Measurements from ENCODE around the gene INKA2. TPM values are rescaled to one million over a fixed set of nuclear protein-coding genes. Genes with fewer than 3 reads are reported as not detected.

Gene INKA2
- polyA plus RNA-seq, 1 of the 3 experiments (the other 2 are of a cell fraction): 1.1 TPM

DNA sequence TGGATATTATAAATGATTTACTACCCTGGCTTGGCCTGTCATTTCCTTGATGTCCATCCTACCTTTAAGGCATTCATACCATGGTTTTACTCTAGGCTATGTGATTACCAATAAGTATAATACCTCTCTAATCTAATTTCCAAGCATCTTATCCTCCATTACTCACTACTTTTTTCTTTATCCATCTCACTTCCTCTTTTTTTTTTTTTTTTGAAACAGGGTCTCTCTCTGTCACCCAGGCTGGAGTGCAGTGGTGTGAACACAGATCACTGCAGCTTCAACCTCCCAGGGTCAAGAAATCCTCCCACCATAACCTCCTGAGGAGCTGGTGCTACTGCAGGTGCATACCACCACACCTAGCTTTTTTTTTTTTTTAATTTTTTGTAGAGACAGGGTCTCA, 39.9 kb downstream of the INKA2 start (continued):
- TF ChIP-seq ELF1 (IDR thresholded peaks at IDR 0.05) (no peak), JUND (IDR thresholded peaks at IDR 0.05) (no peak)

DNA sequence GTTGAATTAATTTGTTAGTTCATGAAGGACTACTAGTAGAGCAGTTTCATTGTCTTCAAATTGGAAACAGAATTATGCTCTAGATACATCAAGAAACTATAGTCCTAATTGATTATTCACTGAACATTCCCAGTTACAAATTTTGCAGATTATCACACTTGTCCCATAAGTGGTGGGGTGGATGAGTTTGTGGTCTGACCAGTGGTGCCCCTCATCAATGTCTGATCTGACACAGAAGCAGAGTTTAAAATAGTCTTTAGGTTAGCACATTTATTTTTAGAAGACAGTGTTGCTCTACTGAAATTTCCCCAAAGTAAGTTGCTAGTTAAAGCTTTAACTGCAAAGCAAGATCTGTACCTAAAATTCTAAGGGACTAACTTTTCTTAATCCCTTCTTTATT, 42.9 kb downstream of the INKA2 start:
- TF ChIP-seq CHD2 (IDR thresholded peaks at IDR 0.05; ENCODE audit: low read length, partially characterized antibody) (no peak), TCF12 (IDR thresholded peaks at IDR 0.05) (no peak), NRF1 (IDR thresholded peaks at IDR 0.05; ENCODE audit: low read depth, low read length) (no peak), RAD21 (IDR thresholded peaks at IDR 0.05; ENCODE audit: low read length) (no peak), ELF1 (IDR thresholded peaks at IDR 0.05) (no peak), MEF2A (IDR thresholded peaks at IDR 0.05; ENCODE audit: borderline replicate concordance, low read depth) (no peak)
- TF ChIP-seq, protein P1, sequence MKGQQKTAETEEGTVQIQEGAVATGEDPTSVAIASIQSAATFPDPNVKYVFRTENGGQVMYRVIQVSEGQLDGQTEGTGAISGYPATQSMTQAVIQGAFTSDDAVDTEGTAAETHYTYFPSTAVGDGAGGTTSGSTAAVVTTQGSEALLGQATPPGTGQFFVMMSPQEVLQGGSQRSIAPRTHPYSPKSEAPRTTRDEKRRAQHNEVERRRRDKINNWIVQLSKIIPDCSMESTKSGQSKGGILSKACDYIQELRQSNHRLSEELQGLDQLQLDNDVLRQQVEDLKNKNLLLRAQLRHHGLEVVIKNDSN (IDR thresholded peaks at IDR 0.05; ENCODE audit: borderline replicate concordance, low read depth): no peak
- TF ChIP-seq, protein P2, sequence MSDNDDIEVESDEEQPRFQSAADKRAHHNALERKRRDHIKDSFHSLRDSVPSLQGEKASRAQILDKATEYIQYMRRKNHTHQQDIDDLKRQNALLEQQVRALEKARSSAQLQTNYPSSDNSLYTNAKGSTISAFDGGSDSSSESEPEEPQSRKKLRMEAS (IDR thresholded peaks at IDR 0.05; ENCODE audit: low read depth): no peak
- TF ChIP-seq, protein P3, sequence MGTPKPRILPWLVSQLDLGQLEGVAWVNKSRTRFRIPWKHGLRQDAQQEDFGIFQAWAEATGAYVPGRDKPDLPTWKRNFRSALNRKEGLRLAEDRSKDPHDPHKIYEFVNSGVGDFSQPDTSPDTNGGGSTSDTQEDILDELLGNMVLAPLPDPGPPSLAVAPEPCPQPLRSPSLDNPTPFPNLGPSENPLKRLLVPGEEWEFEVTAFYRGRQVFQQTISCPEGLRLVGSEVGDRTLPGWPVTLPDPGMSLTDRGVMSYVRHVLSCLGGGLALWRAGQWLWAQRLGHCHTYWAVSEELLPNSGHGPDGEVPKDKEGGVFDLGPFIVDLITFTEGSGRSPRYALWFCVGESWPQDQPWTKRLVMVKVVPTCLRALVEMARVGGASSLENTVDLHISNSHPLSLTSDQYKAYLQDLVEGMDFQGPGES (IDR thresholded peaks at IDR 0.05; ENCODE audit: low read depth, low read length): no peak
- TF ChIP-seq, protein P4, sequence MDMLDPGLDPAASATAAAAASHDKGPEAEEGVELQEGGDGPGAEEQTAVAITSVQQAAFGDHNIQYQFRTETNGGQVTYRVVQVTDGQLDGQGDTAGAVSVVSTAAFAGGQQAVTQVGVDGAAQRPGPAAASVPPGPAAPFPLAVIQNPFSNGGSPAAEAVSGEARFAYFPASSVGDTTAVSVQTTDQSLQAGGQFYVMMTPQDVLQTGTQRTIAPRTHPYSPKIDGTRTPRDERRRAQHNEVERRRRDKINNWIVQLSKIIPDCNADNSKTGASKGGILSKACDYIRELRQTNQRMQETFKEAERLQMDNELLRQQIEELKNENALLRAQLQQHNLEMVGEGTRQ (IDR thresholded peaks at IDR 0.05; ENCODE audit: borderline replicate concordance, low read depth, low read length): no peak
- Histone ChIP-seq H3K9me2 (no peaks in the 10 kb centered on the region), H3K4me3 (ENCODE audit: low read depth in 2 of 2, low read length in 1 of 2) (no peak overlapping the region), H4K20me1 (ENCODE audit: insufficient read depth) (no peaks in the 10 kb centered on the region), H3K4me1 (ENCODE audit: control insufficient read depth in 1 of 2, insufficient read depth in 2 of 2, low read depth in 1 of 2, low read length in 1 of 2) (no peaks in the 10 kb centered on the region), H3K79me2 (ENCODE audit: insufficient read depth) (peaks cover 9% of the 10 kb centered on the region; the same call in 1 of the 2 replicates), H3K9ac (no peak overlapping the region), H3K27ac (ENCODE audit: low read depth in 2 of 2, low read length in 1 of 2) (no peak overlapping the region), H3F3A (replicated peaks; ENCODE audit: insufficient read depth) (peaks cover 5% of the 10 kb centered on the region), H3K36me3 (replicated peaks in 1 of 2; ENCODE audit: control insufficient read depth in 1 of 2, insufficient read depth in 2 of 2, low read length in 1 of 2) (peaks cover 49 to 64% of the 10 kb centered on the region in 2 experiments), H3K9me3 (no peaks in the 10 kb centered on the region), H3K4me2 (no peak overlapping the region), H2AFZ (ENCODE audit: low read depth) (no peak overlapping the region), H3K27me3 (ENCODE audit: insufficient read depth) (no peaks in the 10 kb centered on the region)
- CTCF ChIA-PET: no interaction called here
- DNase-seq: no peak
- POLR2A ChIA-PET: no interaction called here

DNA sequence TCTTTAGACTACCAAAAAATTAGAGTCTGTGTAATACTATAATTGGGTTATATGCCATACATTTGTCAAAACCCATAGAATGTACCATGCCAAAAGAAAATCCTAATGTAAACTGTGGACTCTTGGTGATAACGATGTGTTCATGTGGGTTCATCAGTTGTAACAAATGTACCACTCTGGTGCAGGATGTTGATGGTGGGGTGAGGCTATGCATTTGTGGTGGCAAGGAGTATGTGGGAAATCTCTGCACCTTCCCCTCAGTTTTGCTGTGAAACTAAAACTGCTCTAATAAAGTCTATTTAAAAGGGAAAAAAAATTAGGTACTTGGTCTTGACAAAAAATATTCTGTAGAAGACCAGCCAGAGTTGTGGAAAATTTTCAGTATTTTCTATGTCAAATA, 43.4 kb downstream of the INKA2 start:
- POLR2A ChIA-PET: no interaction called here
- Histone ChIP-seq H3K9me2 (no peaks in the 10 kb centered on the region), H3K79me2 (ENCODE audit: insufficient read depth) (peaks cover 14% of the 10 kb centered on the region; the same call in 1 of the 2 replicates), H3K4me3 (ENCODE audit: low read depth in 2 of 2, low read length in 1 of 2) (no peak overlapping the region), H3K9me3 (no peaks in the 10 kb centered on the region), H3K9ac (no peak overlapping the region), H3K36me3 (replicated peaks in 1 of 2; ENCODE audit: control insufficient read depth in 1 of 2, insufficient read depth in 2 of 2, low read length in 1 of 2) (peaks cover 45 to 60% of the 10 kb centered on the region in 2 experiments), H2AFZ (ENCODE audit: low read depth) (no peak overlapping the region), H3K27ac (ENCODE audit: low read depth in 2 of 2, low read length in 1 of 2) (no peak overlapping the region), H4K20me1 (ENCODE audit: insufficient read depth) (no peaks in the 10 kb centered on the region), H3K4me2 (no peak overlapping the region), H3K4me1 (ENCODE audit: control insufficient read depth in 1 of 2, insufficient read depth in 2 of 2, low read depth in 1 of 2, low read length in 1 of 2) (peaks cover 0 to under 1% of the 10 kb centered on the region in 2 experiments; a peak in 2 of 4 replicates), H3F3A (replicated peaks; ENCODE audit: insufficient read depth) (peaks cover 5% of the 10 kb centered on the region), H3K27me3 (ENCODE audit: insufficient read depth) (no peaks in the 10 kb centered on the region)
- TF ChIP-seq, protein P5, sequence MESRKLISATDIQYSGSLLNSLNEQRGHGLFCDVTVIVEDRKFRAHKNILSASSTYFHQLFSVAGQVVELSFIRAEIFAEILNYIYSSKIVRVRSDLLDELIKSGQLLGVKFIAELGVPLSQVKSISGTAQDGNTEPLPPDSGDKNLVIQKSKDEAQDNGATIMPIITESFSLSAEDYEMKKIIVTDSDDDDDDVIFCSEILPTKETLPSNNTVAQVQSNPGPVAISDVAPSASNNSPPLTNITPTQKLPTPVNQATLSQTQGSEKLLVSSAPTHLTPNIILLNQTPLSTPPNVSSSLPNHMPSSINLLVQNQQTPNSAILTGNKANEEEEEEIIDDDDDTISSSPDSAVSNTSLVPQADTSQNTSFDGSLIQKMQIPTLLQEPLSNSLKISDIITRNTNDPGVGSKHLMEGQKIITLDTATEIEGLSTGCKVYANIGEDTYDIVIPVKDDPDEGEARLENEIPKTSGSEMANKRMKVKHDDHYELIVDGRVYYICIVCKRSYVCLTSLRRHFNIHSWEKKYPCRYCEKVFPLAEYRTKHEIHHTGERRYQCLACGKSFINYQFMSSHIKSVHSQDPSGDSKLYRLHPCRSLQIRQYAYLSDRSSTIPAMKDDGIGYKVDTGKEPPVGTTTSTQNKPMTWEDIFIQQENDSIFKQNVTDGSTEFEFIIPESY (IDR thresholded peaks at IDR 0.05; ENCODE audit: borderline replicate concordance, low read depth): no peak
- TF ChIP-seq EZH2phosphoT487 (IDR thresholded peaks at IDR 0.05; ENCODE audit: borderline replicate concordance, low read depth): no peak
- TF ChIP-seq, protein P1 (IDR thresholded peaks at IDR 0.05; ENCODE audit: borderline replicate concordance, low read depth): no peak
- TF ChIP-seq MXI1 (IDR thresholded peaks at IDR 0.05; ENCODE audit: low read depth, low read length): no peak
- TF ChIP-seq FOSL2 (IDR thresholded peaks at IDR 0.05; ENCODE audit: borderline replicate concordance, low read depth): no peak
- TF ChIP-seq SMC3 (IDR thresholded peaks at IDR 0.05; ENCODE audit: low read depth, low read length): no peak
- no peak for TF ChIP-seq GABPA (IDR thresholded peaks at IDR 0.05; ENCODE audit: low read depth)
- CTCF ChIA-PET: no interaction called here
- 84% methylated on average over 1 of the region's 1 CpG for WGBS (ENCODE audit: low lambda C conversion rate)
- no peak for DNase-seq
